Calu3 (cell line): ENCODE measurements around the gene HJV. TPM values are rescaled to one million over a fixed set of nuclear protein-coding genes. Genes with fewer than 3 reads are reported as not detected.

ENCODE experiments used
- BruUV-seq: library from RNA; stranded (reverse); fragments of 400-500 nt; replicated peaks from 2 replicates; lab custom pipeline; 2021; lab: Mats Ljungman, UMichigan
- CTCF ChIA-PET: fragments of 300-600 bp; sonication (Branson Sonifier 250); formaldehyde crosslinking; loops from one replicate; lab custom pipeline; 2022; ENCODE audit warnings: antibody characterized with exemption; lab: Charles Lee
- DNase-seq: peaks from one replicate; pipeline ENCODE4 v3.0.0; 2022
- H3K27ac Mint-ChIP-seq: one replicate; pipeline ENCODE4 v1.8.0; 2022; ENCODE audit warnings: mixed read lengths; ENCODE audit not compliant: unreplicated experiment
- H3K27me3 Mint-ChIP-seq: one replicate; pipeline ENCODE4 v1.8.0; 2022; ENCODE audit warnings: mixed read lengths; ENCODE audit not compliant: unreplicated experiment
- H3K36me3 Mint-ChIP-seq: one replicate; pipeline ENCODE4 v1.8.0; 2022; ENCODE audit warnings: mild to moderate bottlenecking, moderate library complexity, mixed read lengths; ENCODE audit not compliant: insufficient read depth, unreplicated experiment
- H3K4me1 Mint-ChIP-seq: one replicate; pipeline ENCODE4 v1.8.0; 2022; ENCODE audit warnings: mild to moderate bottlenecking, low read depth, mixed read lengths; ENCODE audit not compliant: unreplicated experiment
- H3K4me3 Mint-ChIP-seq: one replicate; pipeline ENCODE4 v1.8.0; 2022; ENCODE audit warnings: mild to moderate bottlenecking, low read depth, moderate library complexity, mixed read lengths; ENCODE audit not compliant: unreplicated experiment
- H3K9me3 Mint-ChIP-seq: one replicate; pipeline ENCODE4 v1.8.0; 2022; ENCODE audit warnings: low read depth, mixed read lengths; ENCODE audit not compliant: unreplicated experiment
- CTCF ChIP-seq: fragments of 200-600 bp; IDR thresholded peaks from one replicate; pipeline ENCODE4 v1.8.0; 2022; ENCODE audit warnings: antibody characterized with exemption; ENCODE audit not compliant: unreplicated experiment
- intact Hi-C: fragments of 100-400 bp; cut with micrococcal nuclease; formaldehyde crosslinking; loops from one replicate; pipeline ENCODE4 v1.10.0; 2022; ENCODE audit not compliant: unreplicated experiment
- total RNA-seq: library from RNA; stranded (reverse); gene quantifications from 2 replicates; pipeline ENCODE4 v1.2.3, GENCODE V29; 2022

HJV gene
- total RNA-seq, 1 experiment from 2014 or later: not detected

- H3K4me3 Mint-ChIP-seq: no peak overlapping the region
- DNase-seq: no peak
- CTCF ChIA-PET: no interaction called here
- no peak overlapping the region for H3K27ac Mint-ChIP-seq
- no peaks in the 10 kb centered on the region for H3K27me3 Mint-ChIP-seq
- no peaks in the 10 kb centered on the region for H3K4me1 Mint-ChIP-seq
- TF ChIP-seq CTCF: no peak
- intact Hi-C loops: no loop called here
- H3K36me3 Mint-ChIP-seq: peaks cover 9% of the 10 kb centered on the region
- no peaks in the 10 kb centered on the region for H3K9me3 Mint-ChIP-seq
- no TSS peak for BruUV-seq
Observed at GRCh38 chr1:145975216-145975615, 46.3 kb downstream of the HJV start.

- BruUV-seq: no TSS peak
- no peak for DNase-seq
- TF ChIP-seq CTCF: no peak
- Mint-ChIP-seq H3K27me3 (no peaks in the 10 kb centered on the region), H3K36me3 (peaks cover 9% of the 10 kb centered on the region), H3K4me3 (no peak overlapping the region), H3K9me3 (no peaks in the 10 kb centered on the region), H3K27ac (no peak overlapping the region), H3K4me1 (no peaks in the 10 kb centered on the region)
- CTCF ChIA-PET: no interaction called here
- intact Hi-C loops: no loop called here
Observed at GRCh38 chr1:145974721-145975120, 46.8 kb downstream of the HJV start.

- H3K4me3 Mint-ChIP-seq: no peak overlapping the region
- CTCF ChIA-PET: no interaction called here
- no peak overlapping the region for H3K27ac Mint-ChIP-seq
Observed at GRCh38 chr1:145972580-145972979, 49.0 kb downstream of the HJV start.

More at GRCh38 chr1:145972580-145972979, 49.0 kb downstream of the HJV start:
- Mint-ChIP-seq H3K36me3 (peaks cover under 1% of the 10 kb centered on the region), H3K4me1 (no peaks in the 10 kb centered on the region), H3K9me3 (no peaks in the 10 kb centered on the region), H3K27me3 (no peaks in the 10 kb centered on the region)
- no peak for TF ChIP-seq CTCF
- no TSS peak for BruUV-seq
- DNase-seq: no peak
- intact Hi-C loops: no loop called here

Other genes with a start within 250 kb of the HJV start
- 9.5 and 9.9 TPM in 2 replicates for gene RNF115, start 197.6 kb downstream of the HJV start, total RNA-seq
- gene POLR3C, start 197.5 kb downstream of the HJV start, total RNA-seq: 29.3 and 33.0 TPM in 2 replicates
- gene NUDT17, start 176.1 kb downstream of the HJV start, total RNA-seq: 2.8 and 4.0 TPM in 2 replicates
- 38.3 and 40.1 TPM in 2 replicates for gene PIAS3, start 162.7 kb downstream of the HJV start, total RNA-seq
- 0.22 TPM in 1 of 2 replicates, not detected in the other for gene ANKRD35, start 135.9 kb downstream of the HJV start, total RNA-seq
- 0.34 and 0.68 TPM in 2 replicates for gene ITGA10, start 111.7 kb downstream of the HJV start, total RNA-seq
- gene PEX11B, start 103.0 kb downstream of the HJV start, total RNA-seq: 27.1 and 27.3 TPM in 2 replicates
- 167 and 177 TPM in 2 replicates for gene RBM8A, start 94.3 kb downstream of the HJV start, total RNA-seq
- gene LIX1L, start 63.7 kb downstream of the HJV start, total RNA-seq: 6.3 and 7.2 TPM in 2 replicates
- gene ANKRD34A, start 57.2 kb downstream of the HJV start, total RNA-seq: 0.19 and 0.27 TPM in 2 replicates
- gene POLR3GL, start 57.0 kb downstream of the HJV start, total RNA-seq: 9.9 and 11.5 TPM in 2 replicates
- 18.5 and 27.3 TPM in 2 replicates for gene TXNIP, start 25.2 kb downstream of the HJV start, total RNA-seq
- 3.1 and 3.3 TPM in 2 replicates for gene NBPF10, start 123.1 kb upstream of the HJV start, total RNA-seq
- 46.0 and 53.2 TPM in 2 replicates for gene NOTCH2NLA, start 207.3 kb upstream of the HJV start, total RNA-seq